ENCODE data around the gene ANXA10. TPM values are rescaled to one million over a fixed set of nuclear protein-coding genes. Genes with fewer than 3 reads are reported as not detected.

Gene ANXA10
- total and polyA plus RNA-seq, 2 donors (not counting 3 experiments of a cell fraction or from before 2014, with no cell fraction given), result not detected

DNA sequence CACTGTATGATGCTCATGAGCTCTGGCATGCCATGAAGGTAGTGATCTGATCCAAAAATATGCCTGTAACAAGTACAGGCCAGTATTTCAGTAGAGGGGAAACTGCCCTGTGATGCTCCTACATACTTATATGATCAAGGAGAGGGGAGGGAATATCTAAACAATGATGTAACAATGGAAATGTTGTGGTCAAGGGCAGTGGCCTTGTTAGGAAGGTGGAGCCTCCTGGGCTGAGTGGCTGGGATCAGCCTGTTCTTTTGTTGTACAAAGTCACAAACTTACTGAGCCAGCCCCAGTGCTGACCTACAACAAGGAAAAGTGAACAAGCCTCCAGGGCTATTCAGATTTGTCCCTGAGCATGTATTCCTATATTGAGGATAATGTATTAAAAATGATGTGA is 70.3 kb downstream of the ANXA10 start:
- H3K9ac ChIP-seq (replicated peaks; ENCODE audit: extremely low read depth, insufficient read depth, low read length), result no peak overlapping the region
- H3K36me3 ChIP-seq (ENCODE audit: control insufficient read depth in 2 of 2, extremely low read depth in 1 of 2, insufficient read depth in 2 of 2, low read length in 2 of 2), result no peaks in the 10 kb centered on the region
- dilution Hi-C loops (cut with MboI; ENCODE audit: extremely low pct_ligation_motif_present, low sequenced_read_pairs), result no loop called here
- FAIRE-seq (no peak), DNase-seq (ENCODE audit: low read depth, low spot score) (no peak)
- POLR2A ChIA-PET, result no interaction called here
- no peaks in the 10 kb centered on the region for H3K27me3 ChIP-seq (ENCODE audit: control insufficient read depth in 2 of 2, insufficient read depth in 2 of 2, low read length in 2 of 2)
- H2AFZ ChIP-seq (ENCODE audit: low read depth, low read length), result no peak overlapping the region
- TF ChIP-seq POLR2AphosphoS5 (IDR thresholded peaks at IDR 0.05; ENCODE audit: insufficient read depth, low read depth, low read length) (no peak), JUN (IDR thresholded peaks at IDR 0.05; ENCODE audit: borderline replicate concordance, insufficient read depth, insufficient read length, low read depth) (no peak), GATA2 (IDR thresholded peaks at IDR 0.05; ENCODE audit: insufficient read depth, insufficient read length, low read depth, low read length) (no peak), EZH2 (IDR thresholded peaks at IDR 0.05; ENCODE audit: borderline replicate concordance, low read depth, low read length, severe bottlenecking) (no peak), MYC (IDR thresholded peaks at IDR 0.05; ENCODE audit: low read depth, low read length) (no peak), POLR2A (IDR thresholded peaks at IDR 0.05; ENCODE audit: low read depth, low read length) (no peak), FOS (IDR thresholded peaks at IDR 0.05; ENCODE audit: borderline replicate concordance, insufficient read depth, low read length) (no peak)
- TF ChIP-seq, protein P1, sequence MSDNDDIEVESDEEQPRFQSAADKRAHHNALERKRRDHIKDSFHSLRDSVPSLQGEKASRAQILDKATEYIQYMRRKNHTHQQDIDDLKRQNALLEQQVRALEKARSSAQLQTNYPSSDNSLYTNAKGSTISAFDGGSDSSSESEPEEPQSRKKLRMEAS (IDR thresholded peaks at IDR 0.05; ENCODE audit: insufficient read depth, insufficient read length), result no peak
- TF ChIP-seq, protein P2, sequence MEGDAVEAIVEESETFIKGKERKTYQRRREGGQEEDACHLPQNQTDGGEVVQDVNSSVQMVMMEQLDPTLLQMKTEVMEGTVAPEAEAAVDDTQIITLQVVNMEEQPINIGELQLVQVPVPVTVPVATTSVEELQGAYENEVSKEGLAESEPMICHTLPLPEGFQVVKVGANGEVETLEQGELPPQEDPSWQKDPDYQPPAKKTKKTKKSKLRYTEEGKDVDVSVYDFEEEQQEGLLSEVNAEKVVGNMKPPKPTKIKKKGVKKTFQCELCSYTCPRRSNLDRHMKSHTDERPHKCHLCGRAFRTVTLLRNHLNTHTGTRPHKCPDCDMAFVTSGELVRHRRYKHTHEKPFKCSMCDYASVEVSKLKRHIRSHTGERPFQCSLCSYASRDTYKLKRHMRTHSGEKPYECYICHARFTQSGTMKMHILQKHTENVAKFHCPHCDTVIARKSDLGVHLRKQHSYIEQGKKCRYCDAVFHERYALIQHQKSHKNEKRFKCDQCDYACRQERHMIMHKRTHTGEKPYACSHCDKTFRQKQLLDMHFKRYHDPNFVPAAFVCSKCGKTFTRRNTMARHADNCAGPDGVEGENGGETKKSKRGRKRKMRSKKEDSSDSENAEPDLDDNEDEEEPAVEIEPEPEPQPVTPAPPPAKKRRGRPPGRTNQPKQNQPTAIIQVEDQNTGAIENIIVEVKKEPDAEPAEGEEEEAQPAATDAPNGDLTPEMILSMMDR (IDR thresholded peaks at IDR 0.05; ENCODE audit: extremely low read depth in 1 of 2, insufficient read depth in 1 of 2, low read depth in 1 of 2, low read length in 2 of 2), result no peak
- no peaks in the 10 kb centered on the region for H3K9me3 ChIP-seq (replicated peaks; ENCODE audit: control insufficient read depth, insufficient read depth, low read length)
- H3K9me1 ChIP-seq (replicated peaks; ENCODE audit: control insufficient read depth, extremely low read depth, insufficient read depth, low read length), result no peaks in the 10 kb centered on the region
- no TSS peak for BruUV-seq (replicated peaks)
- intact Hi-C loops (cut with micrococcal nuclease), result no loop called here
- H3K79me2 ChIP-seq (ENCODE audit: control insufficient read depth, insufficient read depth, low read length), result no peaks in the 10 kb centered on the region
- H3K4me1 ChIP-seq (ENCODE audit: control insufficient read depth, extremely low read depth, insufficient read depth, low read length), result no peaks in the 10 kb centered on the region
- H3K4me3 ChIP-seq (replicated peaks in 1 of 3; ENCODE audit: insufficient read depth in 1 of 3, low read depth in 1 of 3, low read length in 3 of 3), result no peak overlapping the region
- H4K20me1 ChIP-seq (replicated peaks; ENCODE audit: control insufficient read depth, extremely low read depth, insufficient read depth, low read length), result no peaks in the 10 kb centered on the region
- H3K4me2 ChIP-seq (ENCODE audit: insufficient read depth, low read length), result no peak overlapping the region
- H3K27ac ChIP-seq (ENCODE audit: insufficient read depth, low read depth, low read length), result no peak overlapping the region
- CTCF ChIA-PET, result no interaction called here
